ENCODE measurements around the gene RNF26. TPM values are rescaled to one million over a fixed set of nuclear protein-coding genes. Genes with fewer than 3 reads are reported as not detected.

The RNF26 gene
- total and polyA plus RNA-seq, 9 donors = 7.0 to 25.8 (median 19.7) TPM

- H3K27ac ChIP-seq = no peak overlapping the region
- DNase-seq = no peak
- intact Hi-C loops (cut with DNase I) = no loop called here
- peaks cover 1% of the 10 kb centered on the region for H3K4me1 ChIP-seq (ENCODE audit: insufficient read depth)
- H3K4me3 ChIP-seq = no peak overlapping the region
- no peaks in the 10 kb centered on the region for H3K9me3 ChIP-seq
- WGBS, 3 donors = 69 to 79% (median 72%) methylated on average over 2 of the region's 2 CpGs
- H3K36me3 ChIP-seq = no peaks in the 10 kb centered on the region
- TF ChIP-seq CTCF (IDR thresholded peaks at IDR 0.05) = no peak
- no peak for TF ChIP-seq EP300 (IDR thresholded peaks at IDR 0.05)
- TF ChIP-seq POLR2A (IDR thresholded peaks at IDR 0.05) = no peak
- H3K27me3 ChIP-seq = no peaks in the 10 kb centered on the region
Observed at GRCh38 chr11:119347242-119347641, 12.9 kb downstream of the RNF26 start.

- Histone ChIP-seq H3K36me3 (no peaks in the 10 kb centered on the region), H3K27ac (no peak overlapping the region), H3K9me3 (no peaks in the 10 kb centered on the region), H3K4me1 (ENCODE audit: insufficient read depth) (peaks cover 4% of the 10 kb centered on the region), H3K27me3 (no peaks in the 10 kb centered on the region), H3K4me3 (no peak overlapping the region)
- no peak for DNase-seq
- intact Hi-C loops (cut with DNase I) = no loop called here
- TF ChIP-seq EP300 (IDR thresholded peaks at IDR 0.05) (no peak), POLR2A (IDR thresholded peaks at IDR 0.05) (no peak), CTCF (IDR thresholded peaks at IDR 0.05) (no peak)
- WGBS, 3 donors = 80 to 81% (median 81%) methylated on average over 16 of the region's 16 CpGs
Observed at GRCh38 chr11:119347940-119348605, 13.7 kb downstream of the RNF26 start.

GRCh38 chr11:119350302-119350701 is 16.0 kb downstream of the RNF26 start:
- Histone ChIP-seq H3K9me3 (no peaks in the 10 kb centered on the region), H3K4me3 (no peak overlapping the region), H3K27me3 (no peaks in the 10 kb centered on the region), H3K27ac (no peak overlapping the region), H3K36me3 (no peaks in the 10 kb centered on the region), H3K4me1 (ENCODE audit: insufficient read depth) (peaks cover 4% of the 10 kb centered on the region)
- DNase-seq = no peak
- TF ChIP-seq POLR2A (IDR thresholded peaks at IDR 0.05) = no peak
- no peak for TF ChIP-seq EP300 (IDR thresholded peaks at IDR 0.05)
- no peak for TF ChIP-seq CTCF (IDR thresholded peaks at IDR 0.05)
- intact Hi-C loops (cut with DNase I) = loop anchor here in 2 of 4 donors (10.0 kb wide), 1 partner anchor 124 kb away; no protein-coding TSS in a partner anchor
- 79 to 84% (median 82%) methylated on average over 6 of the region's 6 CpGs for WGBS, 3 donors

GRCh38 chr11:119351232-119351631 is 16.9 kb downstream of the RNF26 start:
- 56 to 59% (median 56%) methylated on average over 2 of the region's 2 CpGs for WGBS, 3 donors
- no peak for TF ChIP-seq CTCF (IDR thresholded peaks at IDR 0.05)
- no peak for TF ChIP-seq POLR2A (IDR thresholded peaks at IDR 0.05)
- TF ChIP-seq EP300 (IDR thresholded peaks at IDR 0.05) = no peak
- intact Hi-C loops (cut with DNase I) = loop anchor here in 2 of 4 donors (10.0 kb wide), 1 partner anchor 124 kb away; no protein-coding TSS in a partner anchor
- Histone ChIP-seq H3K9me3 (no peaks in the 10 kb centered on the region), H3K27me3 (no peaks in the 10 kb centered on the region), H3K27ac (no peak overlapping the region), H3K36me3 (no peaks in the 10 kb centered on the region), H3K4me3 (no peak overlapping the region), H3K4me1 (ENCODE audit: insufficient read depth) (peaks cover 4% of the 10 kb centered on the region)
- DNase-seq = no peak
